ENCODE measurements around the gene DAAM1. TPM values are rescaled to one million over a fixed set of nuclear protein-coding genes. Genes with fewer than 3 reads are reported as not detected.

Gene DAAM1
- total and polyA plus RNA-seq, 5 experiments from 2014 or later = 4.6 to 18.1 (median 8.1) TPM

DNA sequence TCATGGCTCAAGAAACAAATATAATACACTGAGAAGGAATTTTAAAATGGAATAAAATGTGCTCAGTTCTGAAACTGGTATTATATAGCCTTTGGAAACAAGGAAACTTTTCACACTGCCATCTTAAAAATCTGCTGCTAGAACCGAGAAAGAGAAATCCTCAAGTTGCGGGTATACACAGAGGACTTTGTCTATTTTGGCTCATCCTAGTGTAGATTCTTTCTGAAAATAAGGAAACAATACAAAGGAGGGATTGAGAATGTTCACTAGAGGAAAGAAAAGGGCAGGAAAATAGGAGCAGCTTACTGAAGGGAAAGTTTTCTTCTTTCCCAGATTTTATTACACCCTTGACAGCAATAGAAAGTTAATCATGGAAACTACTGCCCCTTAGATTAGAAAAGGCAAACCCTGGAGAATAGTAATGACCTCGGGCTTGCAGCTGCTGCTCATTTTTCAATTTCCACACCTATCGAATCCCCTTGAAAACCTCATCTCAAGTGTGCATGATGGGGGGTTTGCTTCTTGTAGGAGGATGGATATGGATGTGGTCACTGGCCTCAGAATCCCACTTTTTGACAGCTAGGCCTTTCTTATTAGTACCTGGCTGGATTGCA is 104.6 kb downstream of the DAAM1 start:
- peaks cover 11 to 44% (median 38%) of the 10 kb centered on the region in 3 donors for H3K36me3 Mint-ChIP-seq
- H3K27me3 Mint-ChIP-seq = no peaks in the 10 kb centered on the region
- DNase-seq = no peak
- H3K4me3 Mint-ChIP-seq = no peak overlapping the region
- ATAC-seq = no peak
- H3K4me1 Mint-ChIP-seq = peaks cover 4 to 27% (median 7%) of the 10 kb centered on the region in 4 donors
- POLR2A ChIA-PET = no interaction called here
- H3K27ac Mint-ChIP-seq = no peak overlapping the region
- H3K9me3 Mint-ChIP-seq = peaks cover 0 to 10% (median under 1%) of the 10 kb centered on the region in 9 donors

- H3K4me1 Mint-ChIP-seq = peaks cover 4 to 27% (median 10%) of the 10 kb centered on the region in 4 donors
- no peaks in the 10 kb centered on the region for H3K9me3 Mint-ChIP-seq
- H3K27ac Mint-ChIP-seq = no peak overlapping the region
- H3K27me3 Mint-ChIP-seq = no peaks in the 10 kb centered on the region
- POLR2A ChIA-PET = no interaction called here
- H3K36me3 Mint-ChIP-seq = peaks cover 5 to 44% (median 36%) of the 10 kb centered on the region in 3 donors
- no peak overlapping the region for H3K4me3 Mint-ChIP-seq
- DNase-seq (no peak), ATAC-seq (no peak)
These were observed 105.6 kb downstream of the DAAM1 start for GRCh38 chr14:59293935-59294661.

- Mint-ChIP-seq H3K27me3 (no peaks in the 10 kb centered on the region), H3K4me1 (peaks cover 4 to 27% (median 10%) of the 10 kb centered on the region in 4 donors), H3K9me3 (no peaks in the 10 kb centered on the region), H3K27ac (no peak overlapping the region), H3K36me3 (peaks cover 5 to 44% (median 36%) of the 10 kb centered on the region in 3 donors), H3K4me3 (no peak overlapping the region)
- ATAC-seq (no peak), DNase-seq (no peak)
- POLR2A ChIA-PET = no interaction called here
These were observed 106.2 kb downstream of the DAAM1 start for GRCh38 chr14:59294662-59294992.

DNA sequence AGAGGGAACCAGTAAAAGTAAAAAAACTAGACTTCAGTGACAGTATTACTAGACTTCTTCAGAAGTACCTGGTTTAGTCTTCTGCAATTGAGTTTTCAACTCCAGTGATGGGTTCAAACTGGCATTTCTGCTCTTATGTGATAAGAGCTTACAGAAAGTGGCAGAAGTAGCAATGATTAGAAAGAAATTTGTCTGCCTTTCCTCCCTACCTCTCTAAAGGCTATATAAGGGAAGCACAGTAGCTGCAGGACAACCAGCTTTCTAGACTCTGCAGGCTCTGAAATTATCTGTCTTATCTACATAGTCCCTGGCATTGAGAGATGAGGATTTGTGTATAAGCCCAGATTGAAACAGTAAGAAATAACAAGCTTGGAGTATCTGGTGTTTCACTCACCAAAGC is 107.5 kb downstream of the DAAM1 start:
- ATAC-seq (no peak), DNase-seq (no peak)
- H3K27ac Mint-ChIP-seq = no peak overlapping the region
- no peak overlapping the region for H3K4me3 Mint-ChIP-seq
- POLR2A ChIA-PET = no interaction called here
- H3K27me3 Mint-ChIP-seq = no peaks in the 10 kb centered on the region
- H3K4me1 Mint-ChIP-seq = peaks cover 6 to 31% (median 12%) of the 10 kb centered on the region in 4 donors
- H3K36me3 Mint-ChIP-seq = peaks cover 1 to 37% (median 30%) of the 10 kb centered on the region in 3 donors
- H3K9me3 Mint-ChIP-seq = no peaks in the 10 kb centered on the region

DNA sequence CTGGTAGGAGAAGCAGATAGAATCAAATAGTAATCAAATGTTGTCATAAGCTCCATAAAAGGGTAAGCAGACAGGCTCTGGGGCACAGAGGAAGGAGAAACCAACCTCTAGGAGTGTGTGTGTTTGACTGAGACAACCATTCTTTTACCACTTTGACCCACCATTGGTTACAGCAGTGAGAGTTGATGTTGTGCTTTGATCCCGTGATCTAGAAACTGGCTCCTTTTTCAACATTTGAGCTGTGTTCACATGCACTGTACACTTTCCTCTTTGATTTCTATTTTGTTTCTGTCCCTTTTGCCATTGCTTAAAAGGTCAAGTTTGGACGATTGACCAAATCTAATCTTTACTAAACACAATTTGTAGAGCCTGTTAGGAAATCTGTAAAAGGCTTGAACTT is 108.0 kb downstream of the DAAM1 start:
- Mint-ChIP-seq H3K9me3 (no peaks in the 10 kb centered on the region), H3K4me1 (peaks cover 6 to 37% (median 16%) of the 10 kb centered on the region in 4 donors), H3K27me3 (no peaks in the 10 kb centered on the region), H3K27ac (no peak overlapping the region), H3K4me3 (no peak overlapping the region), H3K36me3 (peaks cover 0 to 32% (median 24%) of the 10 kb centered on the region in 3 donors)
- POLR2A ChIA-PET = no interaction called here
- ATAC-seq = no peak
- no peak for DNase-seq

DNA sequence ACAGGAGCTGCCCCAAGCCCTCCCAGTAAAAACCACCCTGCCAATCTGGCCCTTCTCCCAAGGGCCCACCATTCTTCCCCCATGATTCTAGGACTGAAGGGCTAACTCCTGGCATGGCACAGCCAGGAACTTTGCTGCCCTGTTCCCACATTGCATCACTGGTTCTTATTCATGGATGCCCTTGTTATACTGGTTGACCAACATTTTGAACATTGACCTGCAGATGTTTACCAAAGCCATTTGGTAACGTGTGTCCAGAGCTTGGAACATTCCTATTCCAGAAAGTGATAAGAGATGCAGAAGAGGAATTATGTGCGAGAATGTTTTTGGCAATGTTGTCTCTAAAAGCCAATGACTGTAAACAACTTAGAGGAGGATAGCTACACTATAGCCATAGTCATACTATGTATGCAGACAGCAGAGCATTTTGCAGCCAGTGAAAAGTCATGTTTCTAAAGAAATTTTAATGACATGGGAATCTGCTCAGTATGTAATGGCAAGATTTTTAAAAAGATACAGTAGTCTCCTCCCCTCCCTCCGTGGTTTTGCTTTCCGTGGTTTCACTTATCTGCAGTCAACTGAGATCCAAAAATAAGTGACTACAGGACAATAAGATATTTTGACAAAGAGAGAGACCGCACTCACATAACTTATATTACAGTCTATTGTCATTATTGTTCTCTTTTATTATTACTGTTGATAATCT is 108.8 kb downstream of the DAAM1 start:
- Mint-ChIP-seq H3K4me1 (peaks cover 6 to 39% (median 20%) of the 10 kb centered on the region in 4 donors), H3K27me3 (no peaks in the 10 kb centered on the region), H3K9me3 (no peaks in the 10 kb centered on the region), H3K27ac (no peak overlapping the region), H3K4me3 (no peak overlapping the region), H3K36me3 (peaks cover 0 to 25% (median 17%) of the 10 kb centered on the region in 3 donors)
- POLR2A ChIA-PET = no interaction called here
- DNase-seq (no peak), ATAC-seq (no peak)

GRCh38 chr14:59299731-59300130 is 111.3 kb downstream of the DAAM1 start:
- H3K4me1 Mint-ChIP-seq = peaks cover 8 to 39% (median 20%) of the 10 kb centered on the region in 4 donors
- no peaks in the 10 kb centered on the region for H3K9me3 Mint-ChIP-seq
- H3K27ac Mint-ChIP-seq = no peak overlapping the region
- POLR2A ChIA-PET = no interaction called here
- H3K36me3 Mint-ChIP-seq = peaks cover 2 to 6% (median 5%) of the 10 kb centered on the region in 3 donors
- no peaks in the 10 kb centered on the region for H3K27me3 Mint-ChIP-seq
- DNase-seq (no peak), ATAC-seq (no peak)
- H3K4me3 Mint-ChIP-seq = no peak overlapping the region

- DNase-seq (peak in 3 of 10 donors; percentile 1 to 29 (median 7)), ATAC-seq (peak in 1 of 2 donors; percentile 38)
- Mint-ChIP-seq H3K36me3 (peaks cover 0 to 6% (median 2%) of the 10 kb centered on the region in 3 donors), H3K27me3 (no peaks in the 10 kb centered on the region), H3K4me3 (peak overlapping the region in 1 of 10 donors; percentile 7), H3K27ac (peak overlapping the region in 2 of 10 donors; percentile 21 to 75), H3K4me1 (peaks cover 7 to 39% (median 18%) of the 10 kb centered on the region in 4 donors), H3K9me3 (no peaks in the 10 kb centered on the region)
- POLR2A ChIA-PET = no interaction called here
These were observed 112.9 kb downstream of the DAAM1 start for GRCh38 chr14:59301354-59301753.

DNA sequence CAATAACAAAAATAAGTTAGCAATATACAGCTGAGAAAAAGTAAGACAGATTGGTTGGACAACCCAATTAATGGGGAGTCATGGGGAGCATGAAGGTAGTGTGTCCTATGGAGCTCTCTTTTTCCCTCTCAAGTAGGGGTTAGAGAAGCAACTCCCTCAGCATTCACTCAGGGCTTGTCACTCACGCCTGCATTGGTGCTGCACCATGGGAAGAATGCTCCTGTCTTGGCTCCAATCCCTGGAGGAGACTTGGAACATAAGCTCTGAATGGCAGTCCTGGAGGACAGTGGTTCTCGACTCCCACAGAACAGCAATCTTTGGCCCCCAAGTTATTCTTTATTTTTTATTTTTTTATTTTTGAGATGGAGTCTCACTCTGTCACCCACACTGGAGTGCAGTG is 113.8 kb downstream of the DAAM1 start:
- no peak overlapping the region for H3K4me3 Mint-ChIP-seq
- ATAC-seq (no peak), DNase-seq (no peak)
- H3K27me3 Mint-ChIP-seq = no peaks in the 10 kb centered on the region
- POLR2A ChIA-PET = no interaction called here
- H3K4me1 Mint-ChIP-seq = peaks cover 5 to 39% (median 11%) of the 10 kb centered on the region in 4 donors
- peaks cover 0 to 6% (median 2%) of the 10 kb centered on the region in 3 donors for H3K36me3 Mint-ChIP-seq
- no peak overlapping the region for H3K27ac Mint-ChIP-seq
- H3K9me3 Mint-ChIP-seq = no peaks in the 10 kb centered on the region

DNA sequence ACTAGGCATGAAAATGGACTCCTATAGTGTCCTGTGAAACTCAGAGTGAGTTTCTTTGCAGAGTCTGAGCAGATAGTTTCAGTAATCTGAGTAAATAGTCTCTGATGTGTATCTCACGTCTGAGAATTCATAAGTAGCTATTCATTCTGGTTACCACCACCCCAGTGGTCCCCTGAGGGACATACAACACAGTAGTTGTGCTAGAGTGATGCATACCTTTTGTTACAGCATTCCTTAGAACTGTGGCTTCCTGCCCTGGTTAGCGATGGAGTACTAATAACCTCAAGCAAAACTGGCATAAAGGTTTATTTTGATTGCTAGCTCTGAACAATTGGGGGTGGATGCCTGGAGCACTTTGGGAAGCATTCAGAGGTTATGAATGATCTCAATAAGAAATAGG is 114.7 kb downstream of the DAAM1 start:
- Mint-ChIP-seq H3K9me3 (no peaks in the 10 kb centered on the region), H3K27ac (no peak overlapping the region), H3K36me3 (peaks cover 2 to 6% (median 2%) of the 10 kb centered on the region in 3 donors), H3K4me3 (no peak overlapping the region), H3K27me3 (no peaks in the 10 kb centered on the region), H3K4me1 (peaks cover 5 to 36% (median 10%) of the 10 kb centered on the region in 4 donors)
- no peak for DNase-seq
- no peak for ATAC-seq
- POLR2A ChIA-PET = no interaction called here

DNA sequence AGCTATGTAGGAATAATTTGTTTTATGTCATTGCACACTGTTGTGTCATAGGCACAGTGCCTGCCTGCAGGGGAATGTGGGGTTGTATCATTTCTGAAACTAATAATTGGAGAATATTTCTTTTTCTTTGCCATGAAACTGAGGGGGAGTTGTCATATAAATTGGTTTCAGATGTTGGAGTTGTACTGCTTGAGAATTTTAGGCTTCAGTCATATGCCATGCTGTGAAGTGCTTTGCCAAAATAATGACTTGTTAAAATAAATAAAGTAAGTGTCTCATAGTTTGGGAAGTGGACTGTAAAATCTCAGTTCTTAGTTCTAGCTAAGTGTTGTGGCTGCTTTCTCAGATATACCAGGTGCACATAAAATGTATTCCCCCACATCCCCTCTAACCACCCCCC is 116.8 kb downstream of the DAAM1 start:
- ATAC-seq (no peak), DNase-seq (no peak)
- POLR2A ChIA-PET = no interaction called here
- peaks cover 2 to 6% (median 2%) of the 10 kb centered on the region in 3 donors for H3K36me3 Mint-ChIP-seq
- no peaks in the 10 kb centered on the region for H3K9me3 Mint-ChIP-seq
- no peak overlapping the region for H3K27ac Mint-ChIP-seq
- no peak overlapping the region for H3K4me3 Mint-ChIP-seq
- H3K27me3 Mint-ChIP-seq = no peaks in the 10 kb centered on the region
- H3K4me1 Mint-ChIP-seq = peaks cover 3 to 33% (median 10%) of the 10 kb centered on the region in 4 donors

DNA sequence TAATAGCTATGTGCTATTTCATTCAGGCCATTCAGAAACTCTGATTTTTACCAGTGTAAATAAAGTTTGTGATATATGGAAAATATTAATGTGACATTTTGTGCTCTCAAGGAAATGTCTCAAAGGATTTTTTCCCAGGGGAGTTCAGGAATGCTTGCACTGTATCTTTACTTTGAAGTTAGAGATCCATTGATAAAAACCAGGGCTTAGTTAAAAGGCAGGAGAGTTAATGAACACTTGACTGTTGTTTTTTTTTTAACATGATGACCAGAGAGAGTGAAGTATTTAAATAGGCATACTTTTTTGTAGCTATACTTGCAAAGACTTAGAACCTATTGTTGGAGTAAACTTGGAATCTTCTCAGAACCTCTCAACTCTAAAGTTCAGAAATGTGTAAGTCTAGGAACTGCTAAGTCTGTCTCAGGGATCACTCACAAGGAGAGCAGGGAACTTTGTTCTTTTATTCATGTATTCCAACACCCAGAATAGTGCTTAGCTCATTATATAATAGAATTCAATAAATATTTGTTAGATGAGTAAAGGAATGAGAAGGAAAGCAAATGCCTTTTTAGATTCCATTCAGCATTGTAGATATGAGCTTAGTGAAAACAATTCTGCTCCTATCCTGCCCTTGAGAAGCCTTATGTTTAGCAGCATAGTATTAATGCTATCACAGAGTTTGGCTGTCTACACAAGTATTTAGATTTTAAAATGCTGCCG is 117.5 kb downstream of the DAAM1 start:
- peaks cover 2 to 6% (median 2%) of the 10 kb centered on the region in 3 donors for H3K36me3 Mint-ChIP-seq
- no peak overlapping the region for H3K4me3 Mint-ChIP-seq
- POLR2A ChIA-PET = no interaction called here
- H3K9me3 Mint-ChIP-seq = no peaks in the 10 kb centered on the region
- DNase-seq (no peak), ATAC-seq (no peak)
- H3K4me1 Mint-ChIP-seq = peaks cover 3 to 35% (median 7%) of the 10 kb centered on the region in 4 donors
- no peaks in the 10 kb centered on the region for H3K27me3 Mint-ChIP-seq
- peak overlapping the region in 1 of 10 donors; percentile 7 for H3K27ac Mint-ChIP-seq
